ENCODE results near the gene RAD1. TPM values are rescaled to one million over a fixed set of nuclear protein-coding genes. Genes with fewer than 3 reads are reported as not detected.
A peak's percentile ranks its signal among the peaks of the same experiment; 100 is the strongest.

Gene RAD1
- polyA plus RNA-seq, 1 experiment: 57.2 TPM

GRCh38 chr5:34919077-34919476 lies 3.8 kb upstream of the RAD1 start:
- TF ChIP-seq CTCF (IDR thresholded peaks at IDR 0.05; ENCODE audit: insufficient read depth, low read depth, low read length): peak; percentile 23; the same call in 1 of the 2 replicates
- ChIA-PET CTCF (interaction anchor here (0.5 to 1.5 kb wide), 3 partner anchors 20 to 381 kb away, joined by 3 to 5 read pairs (median 3); no protein-coding TSS in a partner anchor), POLR2A (interaction anchor here (0.7 kb wide), 2 partner anchors 10 to 598 kb away, joined by 5 to 8 read pairs; partner anchors contain the start of gene DNAJC21)
- Histone ChIP-seq H3K27me3 (ENCODE audit: control insufficient read depth, insufficient read depth, low read length) (no peaks in the 10 kb centered on the region), H3K4me3 (ENCODE audit: low read depth, low read length) (no peak overlapping the region), H3K36me3 (ENCODE audit: control insufficient read depth, insufficient read depth, low read length) (peaks cover 2% of the 10 kb centered on the region; the same call in 1 of the 2 replicates)
- no peak for DNase-seq (ENCODE audit: low read depth)

GRCh38 chr5:34918025-34918424 lies 2.7 kb upstream of the RAD1 start:
- Histone ChIP-seq H3K36me3 (ENCODE audit: control insufficient read depth, insufficient read depth, low read length) (no peaks in the 10 kb centered on the region), H3K4me3 (ENCODE audit: low read depth, low read length) (no peak overlapping the region), H3K27me3 (ENCODE audit: control insufficient read depth, insufficient read depth, low read length) (no peaks in the 10 kb centered on the region)
- no peak for DNase-seq (ENCODE audit: low read depth)
- no peak for TF ChIP-seq CTCF (IDR thresholded peaks at IDR 0.05; ENCODE audit: insufficient read depth, low read depth, low read length)
- ChIA-PET CTCF (no interaction called here), POLR2A (interaction anchor here (0.5 to 0.6 kb wide), 2 partner anchors 964 to 1686 kb away, joined by 4 to 7 read pairs; no protein-coding TSS in a partner anchor)

- no peak for DNase-seq (ENCODE audit: low read depth)
- Histone ChIP-seq H3K4me3 (ENCODE audit: low read depth, low read length) (peak overlapping the region; percentile 61), H3K36me3 (ENCODE audit: control insufficient read depth, insufficient read depth, low read length) (no peaks in the 10 kb centered on the region), H3K27me3 (ENCODE audit: control insufficient read depth, insufficient read depth, low read length) (no peaks in the 10 kb centered on the region)
- POLR2A ChIA-PET: no interaction called here
- CTCF ChIA-PET: interaction anchor here (2.0 to 4.0 kb wide), 2 partner anchors 13 to 431 kb away, joined by 8 to 17 read pairs; partner anchors contain the start of gene DNAJC21
- TF ChIP-seq CTCF (IDR thresholded peaks at IDR 0.05; ENCODE audit: insufficient read depth, low read depth, low read length): no peak
Observed at GRCh38 chr5:34916518-34916917, 1.2 kb upstream of the RAD1 start.

- H3K27me3 ChIP-seq (ENCODE audit: control insufficient read depth, insufficient read depth, low read length): no peaks in the 10 kb centered on the region
- no peak for DNase-seq (ENCODE audit: low read depth)
- peaks cover 3% of the 10 kb centered on the region; the same call in 1 of the 2 replicates for H3K36me3 ChIP-seq (ENCODE audit: control insufficient read depth, insufficient read depth, low read length)
- no peak for TF ChIP-seq CTCF (IDR thresholded peaks at IDR 0.05; ENCODE audit: insufficient read depth, low read depth, low read length)
- ChIA-PET CTCF (interaction anchor here (0.9 to 4.0 kb wide), 3 partner anchors 14 to 430 kb away, joined by 3 to 17 read pairs (median 8); partner anchors contain the start of gene DNAJC21), POLR2A (interaction anchor here (0.5 to 1.4 kb wide), 3 partner anchors 8 to 366 kb away, joined by 5 to 10 read pairs (median 7); partner anchors contain the start of gene DNAJC21)
- peak overlapping the region; percentile 61 for H3K4me3 ChIP-seq (ENCODE audit: low read depth, low read length)
Observed at GRCh38 chr5:34915856-34916192, 520 bp upstream of the RAD1 start.

- no peak for DNase-seq (ENCODE audit: low read depth)
- no peak for TF ChIP-seq CTCF (IDR thresholded peaks at IDR 0.05; ENCODE audit: insufficient read depth, low read depth, low read length)
- ChIA-PET CTCF (interaction anchor here (1.1 to 4.0 kb wide), 3 partner anchors 9 to 429 kb away, joined by 3 to 17 read pairs (median 4); no protein-coding TSS in a partner anchor), POLR2A (interaction anchor here (0.6 to 1.4 kb wide), 4 partner anchors 9 to 200 kb away, joined by 3 to 10 read pairs (median 6); partner anchors contain the start of gene DNAJC21)
- peak overlapping the region; percentile 61 for H3K4me3 ChIP-seq (ENCODE audit: low read depth, low read length)
- peaks cover 4% of the 10 kb centered on the region; the same call in 1 of the 2 replicates for H3K36me3 ChIP-seq (ENCODE audit: control insufficient read depth, insufficient read depth, low read length)
- H3K27me3 ChIP-seq (ENCODE audit: control insufficient read depth, insufficient read depth, low read length): no peaks in the 10 kb centered on the region
Observed at GRCh38 chr5:34914671-34915138, 599 bp downstream of the RAD1 start.
